Measurements from ENCODE around the gene ULK4.
A peak's percentile ranks its signal among the peaks of the same experiment; 100 is the strongest.

Gene ULK4

DNA sequence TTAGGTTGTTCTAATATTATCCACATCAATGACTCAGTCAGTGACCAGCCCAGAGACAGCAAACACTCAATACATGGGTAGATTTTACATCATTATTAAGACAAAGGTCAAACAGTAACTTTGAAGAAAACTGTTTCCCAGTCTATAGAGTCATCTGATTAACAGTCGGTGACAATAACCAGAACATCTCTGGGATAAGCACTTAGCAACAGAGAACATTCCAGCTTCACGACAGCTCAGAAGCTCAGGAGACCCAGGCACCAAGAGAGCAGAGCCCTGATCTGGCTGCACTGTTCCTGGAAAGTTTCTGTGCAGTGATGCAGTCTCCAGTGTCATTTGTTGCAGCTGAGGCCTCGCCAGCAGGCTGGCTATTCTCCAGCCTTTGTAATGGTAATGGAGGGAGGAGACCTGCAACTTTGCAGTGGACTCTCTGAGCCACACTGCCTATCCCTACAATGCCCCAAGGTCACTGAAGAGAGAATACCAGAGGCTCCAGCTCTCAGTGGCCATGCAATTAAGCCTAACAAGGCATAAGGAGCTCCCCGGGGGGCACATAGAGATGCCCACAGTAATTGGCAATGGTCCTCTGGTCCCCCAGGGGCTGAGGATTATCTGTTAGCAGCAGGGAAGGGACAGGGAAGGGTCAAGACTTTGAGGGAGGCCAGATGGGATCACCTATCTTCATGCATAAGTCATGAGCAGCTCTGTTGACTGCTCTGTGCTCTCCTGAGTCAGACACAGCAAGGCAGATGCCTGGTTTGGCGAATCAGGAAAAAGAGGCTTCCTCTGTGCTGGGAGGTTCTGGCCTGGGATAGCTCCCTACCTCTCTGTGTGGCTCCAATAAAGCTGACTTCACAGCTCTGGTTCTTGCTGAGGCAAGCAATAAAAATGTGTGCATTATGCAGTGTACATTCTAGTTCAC is 599.0 kb downstream of the ULK4 start:
- DNase-seq (ENCODE audit: low read depth): peak; percentile 23

GRCh38 chr3:41357271-41357670 is 604.6 kb downstream of the ULK4 start:
- no peak for DNase-seq (ENCODE audit: low read depth)

DNA sequence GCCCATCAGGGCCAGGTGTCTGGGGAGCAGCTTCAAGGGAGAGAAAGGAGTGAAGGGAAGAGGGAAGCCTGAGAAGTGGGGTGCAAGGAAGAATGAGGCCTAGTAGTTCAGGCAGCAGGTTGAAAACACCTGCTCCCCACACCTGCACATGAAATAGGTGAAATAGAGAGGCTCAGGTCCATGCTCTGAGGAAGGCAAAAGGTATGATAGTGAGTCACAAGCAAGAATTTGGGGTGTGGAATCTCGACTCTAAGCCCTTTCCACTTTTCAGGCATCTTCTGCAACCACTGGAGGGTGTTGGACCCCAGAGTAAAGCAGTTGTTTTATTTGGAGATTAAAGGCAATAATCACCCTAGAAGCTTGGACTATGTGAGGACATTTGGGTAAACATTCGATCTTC is 605.1 kb downstream of the ULK4 start:
- DNase-seq (ENCODE audit: low read depth): no peak

GRCh38 chr3:41352510-41352909 is 609.4 kb downstream of the ULK4 start:
- no peak for DNase-seq (ENCODE audit: low read depth)

- DNase-seq (ENCODE audit: low read depth): peak; percentile 12
These were observed 611.5 kb downstream of the ULK4 start for GRCh38 chr3:41350441-41350840.

DNA sequence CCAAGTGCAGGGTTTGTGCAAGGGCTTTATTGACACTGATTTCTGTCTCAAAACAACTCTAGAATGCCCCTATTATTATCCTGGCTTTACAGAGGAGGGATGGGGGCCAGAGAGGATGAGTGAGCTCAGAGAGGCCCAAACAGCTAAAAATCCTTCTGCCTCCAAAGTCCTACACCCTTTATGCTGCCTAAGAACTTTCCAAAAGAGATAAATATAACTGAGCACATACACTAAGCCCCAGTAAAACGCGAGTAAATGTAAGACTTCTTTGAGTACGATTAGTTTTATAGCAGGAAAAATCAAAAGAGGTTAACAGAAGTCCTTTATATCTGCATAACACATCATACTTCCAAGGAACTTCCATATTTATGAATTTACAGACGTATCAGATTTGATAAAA is 613.5 kb downstream of the ULK4 start:
- DNase-seq (ENCODE audit: low read depth): no peak

DNA sequence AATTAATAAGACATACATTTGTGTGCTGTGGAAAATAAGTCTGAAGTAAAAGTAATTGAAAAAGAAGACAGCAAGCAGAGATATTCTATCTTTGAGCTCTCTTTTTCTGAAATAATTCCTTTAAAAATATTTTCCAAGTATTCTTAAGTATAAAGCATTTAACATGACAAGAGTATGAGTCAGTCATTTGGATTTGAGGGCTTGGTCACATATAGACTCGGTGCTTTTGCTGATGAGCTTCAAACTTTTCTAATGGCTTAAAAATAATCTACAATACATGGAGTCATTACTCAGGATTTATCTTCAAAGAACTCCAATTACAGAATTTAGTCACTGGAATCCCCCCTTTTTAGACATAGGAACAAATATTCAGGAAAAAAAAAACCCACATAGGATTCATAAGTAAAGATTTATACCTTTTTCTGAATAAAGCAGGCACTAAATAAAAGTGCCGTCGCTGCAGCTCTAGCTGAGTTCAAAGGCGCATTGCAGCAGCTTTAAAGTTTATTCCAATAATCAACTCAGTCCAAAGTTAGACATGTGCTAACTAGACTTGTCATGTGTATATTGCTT is 615.1 kb downstream of the ULK4 start:
- DNase-seq (ENCODE audit: low read depth): peak; percentile 45

DNA sequence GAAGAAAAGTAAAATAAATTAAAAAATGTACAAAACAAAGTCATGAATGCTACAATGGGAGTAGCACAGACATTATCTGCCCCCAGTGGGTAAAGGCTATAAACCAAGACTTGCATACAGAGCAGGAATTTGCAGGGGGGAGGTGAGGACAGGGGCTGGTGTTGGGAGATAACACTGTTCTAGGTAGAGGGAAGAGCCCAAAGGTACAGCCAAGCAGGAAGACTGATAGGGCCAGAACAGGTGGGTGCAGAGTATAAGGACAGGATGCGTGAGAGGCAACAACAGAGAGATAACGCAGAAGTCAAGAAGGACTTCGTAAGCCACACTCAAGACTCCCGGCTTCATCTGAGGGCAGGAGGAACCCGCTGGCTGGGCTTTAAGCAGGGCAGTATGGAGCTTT is 616.1 kb downstream of the ULK4 start:
- no peak for DNase-seq (ENCODE audit: low read depth)

DNA sequence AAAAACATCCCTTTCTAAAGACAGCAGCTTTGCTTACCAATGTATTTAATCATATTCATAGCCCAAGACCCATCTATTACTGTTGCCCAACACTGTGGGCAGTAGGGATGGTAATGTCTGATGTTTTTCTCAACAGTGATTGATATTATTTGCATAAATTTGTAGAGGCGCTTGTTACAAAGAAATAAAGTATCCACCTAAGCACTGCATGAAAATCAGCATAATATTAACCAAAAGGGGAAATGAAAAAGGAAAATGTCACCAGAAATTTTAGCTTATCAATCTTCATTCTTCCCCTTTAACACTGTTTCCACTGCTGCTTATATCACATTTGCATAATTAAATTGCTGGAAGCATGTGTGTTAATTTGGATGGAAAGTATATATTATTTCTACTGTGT is 622.1 kb downstream of the ULK4 start:
- DNase-seq (ENCODE audit: low read depth): no peak

DNA sequence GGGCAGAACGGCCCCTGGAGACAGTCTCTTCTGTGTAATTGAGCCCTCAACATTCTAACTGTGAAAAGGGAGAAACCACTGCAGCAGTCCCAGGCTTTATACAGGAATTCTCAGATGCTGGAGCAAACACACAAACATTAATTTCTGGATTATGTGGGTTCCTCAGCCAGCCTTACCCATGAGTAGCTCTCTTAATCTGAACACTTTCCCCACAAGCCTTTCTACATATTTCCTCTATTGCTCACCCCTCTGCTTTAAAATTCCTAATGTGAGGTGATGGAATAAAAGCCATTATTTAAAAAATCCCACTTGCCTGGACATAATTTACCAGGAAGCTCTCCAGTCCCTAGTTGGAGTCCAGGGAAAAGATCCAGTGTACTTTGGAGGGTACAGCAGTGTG is 623.6 kb downstream of the ULK4 start:
- peak; percentile 69 for DNase-seq (ENCODE audit: low read depth)

- no peak for DNase-seq (ENCODE audit: low read depth)
These were observed 627.5 kb downstream of the ULK4 start for GRCh38 chr3:41334426-41334825.

DNA sequence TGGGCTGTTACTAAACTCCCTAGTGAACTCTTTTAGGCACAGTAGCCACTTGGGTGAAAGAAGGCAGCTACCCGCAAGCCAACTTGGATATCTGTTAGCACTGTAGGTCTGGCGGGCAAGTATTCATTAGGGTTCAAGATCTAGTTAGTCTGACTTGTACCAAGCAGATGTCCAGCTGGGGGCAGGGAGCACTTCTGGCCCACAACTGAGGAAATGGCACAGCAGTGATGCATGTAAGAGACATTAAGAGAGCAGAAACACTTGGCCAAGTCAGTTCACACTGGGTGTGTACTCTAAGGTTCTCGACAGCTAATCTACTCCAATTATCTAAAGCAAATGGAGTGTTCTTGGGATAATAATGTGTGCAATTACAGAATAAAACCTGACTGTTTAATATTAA is 630.9 kb downstream of the ULK4 start:
- DNase-seq (ENCODE audit: low read depth): peak; percentile 39

DNA sequence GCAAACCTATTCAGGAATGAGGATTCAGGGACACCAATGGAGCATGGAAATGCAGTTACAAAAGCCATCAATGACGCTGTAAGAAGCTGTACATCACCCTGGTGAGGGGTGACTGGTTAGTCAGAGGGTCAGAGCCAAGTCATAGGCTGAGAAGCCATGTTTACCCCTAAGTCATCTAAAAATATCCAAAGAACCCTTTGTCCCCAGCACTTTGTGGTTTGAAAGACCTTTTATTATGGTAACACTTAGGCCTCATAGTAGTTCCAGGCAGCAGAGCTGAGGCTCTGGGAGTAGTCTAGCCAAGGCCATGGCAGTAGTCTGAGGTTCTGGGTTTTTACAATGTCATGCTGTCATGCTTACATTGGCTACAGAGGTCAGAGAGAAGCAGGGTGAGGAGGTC is 631.4 kb downstream of the ULK4 start:
- DNase-seq (ENCODE audit: low read depth): peak; percentile 77

GRCh38 chr3:41329881-41330280 is 632.0 kb downstream of the ULK4 start:
- DNase-seq (ENCODE audit: low read depth): peak; percentile 35

GRCh38 chr3:41328926-41329325 is 633.0 kb downstream of the ULK4 start:
- peak; percentile 77 for DNase-seq (ENCODE audit: low read depth)

- DNase-seq (ENCODE audit: low read depth): peak; percentile 40
These were observed 634.2 kb downstream of the ULK4 start for GRCh38 chr3:41327718-41328117.

- DNase-seq (ENCODE audit: low read depth): no peak
These were observed 637.8 kb downstream of the ULK4 start for GRCh38 chr3:41324156-41324475.

GRCh38 chr3:41323467-41324155 is 638.3 kb downstream of the ULK4 start:
- no peak for DNase-seq (ENCODE audit: low read depth)

DNA sequence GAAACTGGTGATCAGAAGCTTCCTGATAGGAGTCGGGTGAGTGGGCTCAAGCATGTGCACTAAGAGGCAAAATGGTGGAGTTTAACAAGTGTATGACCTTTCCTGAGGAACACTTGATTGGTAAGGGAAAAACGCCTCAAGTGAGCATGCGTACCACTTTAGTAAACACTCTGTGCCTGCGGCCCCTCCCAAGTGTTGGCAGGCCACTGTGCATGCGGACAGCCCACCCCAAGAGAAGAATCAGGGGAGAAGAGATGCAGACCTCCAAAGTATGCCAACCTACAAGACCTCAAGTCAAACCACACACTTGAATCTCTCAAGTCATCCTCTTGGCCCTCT is 640.3 kb downstream of the ULK4 start:
- no peak for DNase-seq (ENCODE audit: low read depth)

DNA sequence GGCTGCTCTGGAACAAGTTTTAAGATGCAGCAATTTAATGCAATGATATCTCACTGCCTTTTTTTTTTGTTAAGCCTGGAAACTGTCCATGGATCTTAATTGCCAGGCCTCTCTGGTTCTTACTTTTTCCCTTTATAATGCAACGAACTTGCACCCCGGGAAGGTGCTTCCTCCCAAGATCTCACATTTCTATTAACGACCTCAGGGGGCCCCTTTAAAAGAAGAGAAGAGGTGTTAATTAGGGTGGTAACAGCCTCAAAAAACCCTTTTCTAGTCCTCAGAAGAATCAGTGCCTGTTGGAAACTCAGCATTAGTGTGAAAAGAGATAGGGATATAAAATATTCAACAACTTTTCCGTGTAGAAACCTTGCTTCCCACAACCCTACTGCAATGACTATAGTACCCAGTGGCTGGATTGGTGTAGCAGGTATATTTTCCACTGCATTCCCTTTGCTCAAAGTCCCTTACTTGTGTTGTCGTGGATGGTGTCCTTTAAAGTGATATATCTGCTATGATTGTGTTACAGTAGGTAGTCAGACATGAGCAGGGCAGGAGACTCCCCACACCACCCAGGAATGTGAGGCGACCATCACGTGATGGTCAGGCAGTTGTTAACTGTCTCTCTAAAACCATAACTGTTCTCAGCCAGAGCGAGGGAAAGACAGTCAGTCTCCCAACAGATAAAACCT is 640.8 kb downstream of the ULK4 start:
- no peak for DNase-seq (ENCODE audit: low read depth)

- DNase-seq (ENCODE audit: low read depth): peak; percentile 52
These were observed 643.4 kb downstream of the ULK4 start for GRCh38 chr3:41318520-41318919.

DNA sequence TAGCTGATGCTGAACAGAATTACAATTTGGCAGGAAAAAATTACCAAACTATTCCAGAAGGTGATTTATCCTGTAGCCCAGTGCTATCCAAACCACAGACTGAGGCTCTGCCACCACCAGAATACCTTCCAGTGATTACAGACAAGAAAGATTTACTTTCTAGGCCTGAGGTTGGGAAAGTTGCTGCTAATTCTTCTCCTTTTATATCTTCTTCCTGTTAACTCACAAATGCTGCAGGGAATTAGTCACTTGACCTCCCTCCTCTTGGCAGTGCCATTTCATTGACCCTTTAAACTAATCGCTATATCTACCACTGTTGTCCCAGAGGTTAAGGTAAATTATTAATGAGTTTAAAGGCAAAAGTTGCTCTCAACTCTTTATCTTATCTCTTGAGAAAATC is 644.2 kb downstream of the ULK4 start:
- peak; percentile 67 for DNase-seq (ENCODE audit: low read depth)

DNA sequence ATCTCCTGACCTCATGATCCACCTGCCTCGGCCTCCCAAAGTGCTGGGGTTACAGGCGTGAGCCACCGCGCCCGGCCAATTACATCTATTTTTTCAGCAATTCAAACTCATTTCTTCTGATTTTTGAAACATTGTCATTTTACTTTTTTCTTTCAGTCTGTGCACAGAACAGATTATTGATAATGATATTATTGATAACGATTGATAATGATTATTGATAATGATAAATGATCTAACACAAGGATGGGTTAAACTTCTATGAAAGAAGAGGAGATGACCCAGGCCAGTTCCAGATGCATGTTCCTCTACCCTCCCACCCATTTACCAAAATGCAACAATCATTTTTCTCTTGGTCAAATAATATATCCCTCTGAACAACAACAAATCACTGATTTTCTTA is 644.6 kb downstream of the ULK4 start:
- DNase-seq (ENCODE audit: low read depth): no peak

All from EH (cell line).